Loucy (cell line): Measurements from ENCODE around the gene ARMC6.

ENCODE experiments used
- H2AFZ ChIP-seq: fragments of 200-600 bp; sonication (generic); 2 replicates; pipeline ENCODE4 v1.6.0; 2016; ENCODE audit warnings: antibody characterized with exemption, mild to moderate bottlenecking, low read length, moderate library complexity
- H3F3A ChIP-seq: fragments of 200-600 bp; 2 replicates; pipeline ENCODE4 v1.6.0; 2016; ENCODE audit warnings: antibody characterized with exemption, low read depth, mild to moderate bottlenecking
- H3K27me3 ChIP-seq: fragments of 200-600 bp; sonication (generic); 2 replicates; pipeline ENCODE4 v1.6.1; 2014; ENCODE audit warnings: low read length, mild to moderate bottlenecking; ENCODE audit not compliant: insufficient read depth, poor library complexity, severe bottlenecking
- H3K36me3 ChIP-seq: fragments of 200-600 bp; sonication (generic); 2 replicates; pipeline ENCODE4 v1.6.1; 2016; ENCODE audit warnings: low read length; ENCODE audit not compliant: insufficient read depth
- H3K4me1 ChIP-seq: fragments of 200-600 bp; sonication (generic); 2 replicates; pipeline ENCODE4 v1.5.1; 2014; ENCODE audit warnings: low read length, mild to moderate bottlenecking; ENCODE audit not compliant: insufficient read depth, poor library complexity, severe bottlenecking
- H3K4me2 ChIP-seq: fragments of 200-600 bp; sonication (generic); 2 replicates; pipeline ENCODE4 v1.6.0; 2014; ENCODE audit warnings: antibody characterized with exemption, low read length, low read depth, mild to moderate bottlenecking; ENCODE audit not compliant: poor library complexity, severe bottlenecking
- H3K4me3 ChIP-seq: fragments of 200-600 bp; sonication (generic); 2 replicates; pipeline ENCODE4 v1.5.1; 2014; ENCODE audit warnings: low read length, mild to moderate bottlenecking, mixed read lengths; ENCODE audit not compliant: poor library complexity, severe bottlenecking
- H3K79me2 ChIP-seq: fragments of 200-600 bp; sonication (generic); 2 replicates; pipeline ENCODE4 v1.6.1; 2014; ENCODE audit warnings: low read length; ENCODE audit not compliant: insufficient read depth
- H3K9ac ChIP-seq: fragments of 200-600 bp; sonication (generic); 2 replicates; pipeline ENCODE4 v1.6.0; 2014; ENCODE audit warnings: mild to moderate bottlenecking, low read depth, low read length, moderate library complexity; ENCODE audit not compliant: poor library complexity, severe bottlenecking
- H3K9me2 ChIP-seq: fragments of 200-600 bp; sonication (generic); replicated peaks from 2 replicates; pipeline ENCODE4 v1.6.1; 2016; ENCODE audit warnings: low read depth, low read length, mixed read lengths
- H3K9me3 ChIP-seq: fragments of 200-600 bp; sonication (generic); 2 replicates; pipeline ENCODE4 v1.6.1; 2014; ENCODE audit warnings: mild to moderate bottlenecking, antibody characterized with exemption, low read length, low read depth; ENCODE audit not compliant: insufficient read depth
- H4K20me1 ChIP-seq: fragments of 200-600 bp; sonication (generic); 2 replicates; pipeline ENCODE4 v1.6.0; 2014; ENCODE audit warnings: antibody characterized with exemption, low read length, mild to moderate bottlenecking; ENCODE audit not compliant: insufficient read depth, poor library complexity, severe bottlenecking
- CTCF ChIP-seq: fragments of 200-600 bp; sonication (generic); conservative IDR thresholded peaks from 2 replicates; pipeline ENCODE4 v1.5.1; 2014; ENCODE audit warnings: mild to moderate bottlenecking, antibody characterized with exemption, low read length
- EZH2phosphoT487 ChIP-seq: fragments of 200-600 bp; IDR thresholded peaks from 2 replicates; pipeline ENCODE4 v1.6.1; 2018; ENCODE audit warnings: antibody characterized with exemption, mild to moderate bottlenecking, moderate library complexity, borderline replicate concordance

ARMC6 gene

DNA sequence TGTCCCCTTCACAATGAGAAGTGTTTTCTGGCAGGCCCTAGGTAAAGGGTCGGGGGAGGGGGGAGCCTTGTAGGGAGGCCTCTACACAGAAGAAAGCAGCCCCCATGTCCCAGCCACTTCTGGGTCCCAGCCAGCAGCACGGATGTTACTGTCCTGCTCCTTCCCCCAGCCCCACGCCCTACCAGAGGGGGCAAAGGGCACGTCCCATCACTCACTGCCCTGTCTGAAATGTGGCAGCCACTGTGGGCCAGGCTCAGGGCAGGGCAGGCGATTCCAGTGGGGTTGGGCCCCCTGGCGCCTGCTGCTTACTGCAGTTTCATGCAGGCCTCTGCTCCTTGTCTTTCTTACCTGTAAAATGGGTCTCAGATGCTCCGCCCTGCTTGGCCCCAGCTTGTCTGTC lies 24.3 kb downstream of the ARMC6 start:
- Histone ChIP-seq H3K79me2 (no peaks in the 10 kb centered on the region), H3K9me2 (no peaks in the 10 kb centered on the region), H3K4me1 (peaks cover 18% of the 10 kb centered on the region), H3K9me3 (no peaks in the 10 kb centered on the region), H4K20me1 (no peaks in the 10 kb centered on the region), H3F3A (no peaks in the 10 kb centered on the region), H3K36me3 (peaks cover 39% of the 10 kb centered on the region; the same call in 1 of the 2 replicates), H2AFZ (no peak overlapping the region), H3K4me3 (no peak overlapping the region), H3K9ac (no peak overlapping the region), H3K4me2 (no peak overlapping the region), H3K27me3 (no peaks in the 10 kb centered on the region)
- TF ChIP-seq CTCF (no peak), EZH2phosphoT487 (no peak)

DNA sequence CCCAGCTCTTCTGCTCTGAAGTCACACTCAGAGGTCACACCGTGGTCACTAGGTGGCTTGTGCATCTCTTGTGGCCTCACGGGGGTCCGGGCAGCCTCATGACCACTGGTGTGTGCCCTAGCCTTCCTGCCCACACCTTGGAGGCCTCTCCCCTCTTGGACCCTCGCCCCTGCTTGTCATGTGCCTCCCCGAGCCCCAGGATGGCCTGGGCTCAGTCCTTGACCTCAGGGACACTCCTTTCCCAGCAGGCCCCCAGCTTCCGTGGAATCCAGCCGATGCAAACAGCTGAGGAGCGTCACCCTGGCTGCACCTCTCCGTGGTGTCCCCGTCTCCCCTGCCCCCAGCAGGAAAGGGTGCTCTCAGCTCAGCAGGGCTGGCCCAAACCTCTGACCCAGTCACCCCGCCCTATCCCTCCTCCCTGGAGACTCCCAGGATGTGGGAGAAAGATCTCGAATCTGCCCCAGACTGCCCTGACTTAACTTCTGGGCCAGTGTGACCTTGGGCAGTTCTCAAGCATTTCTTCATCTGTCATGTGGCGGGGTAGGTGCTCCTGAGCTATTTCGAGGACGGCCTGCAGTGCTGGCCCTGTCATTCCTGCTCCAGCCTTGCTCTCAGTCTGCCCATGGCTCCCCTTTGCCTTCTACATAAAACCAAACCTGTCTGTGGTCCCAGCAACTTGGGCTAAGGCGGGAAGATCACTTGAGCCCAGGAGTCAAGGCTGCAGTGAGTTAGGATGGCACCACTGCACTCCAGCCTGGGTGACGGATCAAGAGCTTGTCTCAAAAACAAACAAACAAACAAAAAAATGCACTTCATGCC lies 25.8 kb downstream of the ARMC6 start:
- Histone ChIP-seq H3K27me3 (no peaks in the 10 kb centered on the region), H3K79me2 (peaks cover 1% of the 10 kb centered on the region; the same call in 1 of the 2 replicates), H3K4me2 (peak overlapping the region; percentile 42), H3K4me1 (peaks cover 24% of the 10 kb centered on the region), H3F3A (no peaks in the 10 kb centered on the region), H3K4me3 (no peak overlapping the region), H2AFZ (no peak overlapping the region), H3K9me3 (no peaks in the 10 kb centered on the region), H3K9ac (peak overlapping the region; percentile 20), H3K9me2 (no peaks in the 10 kb centered on the region), H4K20me1 (no peaks in the 10 kb centered on the region), H3K36me3 (peaks cover 32% of the 10 kb centered on the region; the same call in 1 of the 2 replicates)
- TF ChIP-seq CTCF (no peak), EZH2phosphoT487 (no peak)

- Histone ChIP-seq H3F3A (0 out of 2 replicates have a peak, but pooled peaks cover 4% of the 10 kb centered on the region), H3K9me2 (no peaks in the 10 kb centered on the region), H3K9ac (peak overlapping the region; percentile 20), H3K4me2 (peak overlapping the region; percentile 42), H4K20me1 (no peaks in the 10 kb centered on the region), H3K4me3 (no peak overlapping the region), H3K27me3 (no peaks in the 10 kb centered on the region), H3K9me3 (no peaks in the 10 kb centered on the region), H3K4me1 (peaks cover 26% of the 10 kb centered on the region), H2AFZ (no peak overlapping the region), H3K36me3 (peaks cover 24% of the 10 kb centered on the region; the same call in 1 of the 2 replicates), H3K79me2 (peaks cover 5% of the 10 kb centered on the region; the same call in 1 of the 2 replicates)
- TF ChIP-seq CTCF = no peak
- no peak for TF ChIP-seq EZH2phosphoT487
These were observed 26.6 kb downstream of the ARMC6 start for GRCh38 chr19:19059837-19060611.
